Esophagus muscularis mucosa (tissue), 4 donors: ENCODE data around the gene PIM3. TPM values are rescaled to one million over a fixed set of nuclear protein-coding genes. Genes with fewer than 3 reads are reported as not detected.

Source experiments
- DNase-seq: peaks from one replicate; pipeline ENCODE4 v3.0.0-alpha.2; 2017; ENCODE audit errors: extremely low spot score
- H3K27ac ChIP-seq, 4 donors: fragments of 200-600 bp; sonication (generic); replicated peaks in 1 of 4; 1 replicate in 3 of 4; 2 replicates in 1 of 4; pipeline ENCODE4 v1.5.1; 2016 to 2019; ENCODE audit warnings: mild to moderate bottlenecking in 1 of 4
- H3K27me3 ChIP-seq, 4 donors: fragments of 200-600 bp; sonication (generic); one replicate each; pipeline versions ENCODE4 v1.5.1 to v1.6.0; 2016 to 2019
- H3K36me3 ChIP-seq, 4 donors: fragments of 200-600 bp; sonication (generic); one replicate each; pipeline ENCODE4 v1.5.1; 2016 to 2019
- H3K4me1 ChIP-seq, 4 donors: fragments of 200-600 bp; sonication (generic); one replicate each; pipeline ENCODE4 v1.5.1; 2016 to 2019
- H3K4me3 ChIP-seq, 4 donors: fragments of 200-600 bp; sonication (generic); 1 replicate in 2 of 4; 2 replicates in 2 of 4; pipeline ENCODE4 v1.5.1; 2016 to 2019; ENCODE audit warnings: mild to moderate bottlenecking in 4 of 4, moderate library complexity in 1 of 4
- H3K9me3 ChIP-seq, 4 donors: fragments of 200-600 bp; sonication (generic); 1 replicate in 3 of 4; 2 replicates in 1 of 4; pipeline ENCODE4 v1.5.1; 2016 to 2019
- EP300 ChIP-seq: sonication (generic); formaldehyde crosslinking; IDR thresholded peaks from one replicate; pipeline ENCODE4 v1.6.1; 2017; ENCODE audit warnings: antibody characterized with exemption
- POLR2A ChIP-seq: fragments of 450-650 bp; IDR thresholded peaks from one replicate; pipeline ENCODE4 v1.6.1; 2017; ENCODE audit warnings: antibody characterized with exemption, moderate library complexity, mild to moderate bottlenecking, low read depth
- POLR2AphosphoS5 ChIP-seq, 2 donors: sonication (generic); formaldehyde crosslinking; IDR thresholded peaks; one replicate each; pipeline ENCODE4 v1.6.1; 2017; ENCODE audit warnings: antibody characterized with exemption in 2 of 2
- WGBS: methylation state at CpG from one replicate; pipeline ENCODE4 v1.1.5; 2018; 5-methylcytosine and 5-hydroxymethylcytosine counted together
- intact Hi-C: fragments of 100-400 bp; cut with DNase I; formaldehyde crosslinking; loops from one replicate; pipeline ENCODE4 v1.15.1; 2023
- total RNA-seq, 4 donors: library from RNA; depleted of rRNA; stranded (reverse); fragments of >200 nt; gene quantifications; one replicate each; pipeline versions ENCODE4 v1.1.0 to v1.2.1, GENCODE V29; 2016
- TF ChIP-seq, protein P1 (sequence below), 3 experiments: fragments of 200-600 bp in 2 of 3; fragments of 450-650 bp in 1 of 3; sonication (generic) in 2 of 3; IDR thresholded peaks; one replicate each; pipeline ENCODE4 v1.5.1; 2017 to 2019; ENCODE audit warnings: antibody characterized with exemption in 3 of 3, mild to moderate bottlenecking in 2 of 3, moderate library complexity in 1 of 3

PIM3 gene
- total RNA-seq, 4 donors from 2014 or later, result 36.1 to 106 (median 56.5) TPM

DNA sequence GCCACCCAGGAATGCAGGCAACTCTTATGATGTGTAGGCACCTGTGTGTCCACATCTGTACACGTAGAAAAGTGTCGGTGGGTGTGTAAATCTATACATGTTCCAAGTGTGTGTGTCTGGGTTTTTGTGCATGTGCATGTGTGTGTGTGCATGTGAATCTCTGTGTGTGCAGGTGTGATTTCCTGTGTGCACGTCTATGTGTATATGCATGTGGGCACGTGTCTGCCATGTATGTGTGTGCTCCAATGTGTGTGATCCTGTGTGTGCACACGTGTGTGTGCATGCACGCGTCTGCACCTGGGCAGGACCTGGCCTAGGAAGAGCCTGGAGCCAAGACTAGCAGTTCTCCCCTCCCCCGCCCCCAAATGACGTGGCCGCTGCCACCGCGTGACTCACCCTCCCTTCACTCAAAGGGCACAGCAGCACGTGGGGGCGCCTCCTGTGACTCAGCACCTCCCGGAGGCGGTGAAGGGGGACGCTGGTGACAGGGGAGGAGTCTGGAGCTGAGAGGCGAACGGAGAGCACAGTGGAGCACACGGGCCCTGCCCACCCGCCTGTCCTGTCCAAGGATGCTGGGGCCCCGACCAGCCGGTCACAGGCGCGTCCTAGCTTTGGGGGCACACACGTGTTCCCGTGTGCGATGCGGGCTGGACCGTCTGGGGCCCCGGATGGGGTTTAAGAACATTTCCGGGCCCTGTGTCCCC, 10.1 kb downstream of the PIM3 start:
- H3K27ac ChIP-seq, result peak overlapping the region; percentile 88 to 98 (median 95)
- intact Hi-C loops, result loop anchor here (5.0 kb wide), 1 partner anchor 38 kb away; no protein-coding TSS in a partner anchor
- peaks cover 58 to 73% (median 61%) of the 10 kb centered on the region in 4 donors for H3K4me1 ChIP-seq
- TF ChIP-seq POLR2A (peak; percentile 88), EP300 (peak; percentile 29), POLR2AphosphoS5 (IDR thresholded peaks at IDR 0.05) (peak; percentile 95 to 97)
- TF ChIP-seq, protein P1, sequence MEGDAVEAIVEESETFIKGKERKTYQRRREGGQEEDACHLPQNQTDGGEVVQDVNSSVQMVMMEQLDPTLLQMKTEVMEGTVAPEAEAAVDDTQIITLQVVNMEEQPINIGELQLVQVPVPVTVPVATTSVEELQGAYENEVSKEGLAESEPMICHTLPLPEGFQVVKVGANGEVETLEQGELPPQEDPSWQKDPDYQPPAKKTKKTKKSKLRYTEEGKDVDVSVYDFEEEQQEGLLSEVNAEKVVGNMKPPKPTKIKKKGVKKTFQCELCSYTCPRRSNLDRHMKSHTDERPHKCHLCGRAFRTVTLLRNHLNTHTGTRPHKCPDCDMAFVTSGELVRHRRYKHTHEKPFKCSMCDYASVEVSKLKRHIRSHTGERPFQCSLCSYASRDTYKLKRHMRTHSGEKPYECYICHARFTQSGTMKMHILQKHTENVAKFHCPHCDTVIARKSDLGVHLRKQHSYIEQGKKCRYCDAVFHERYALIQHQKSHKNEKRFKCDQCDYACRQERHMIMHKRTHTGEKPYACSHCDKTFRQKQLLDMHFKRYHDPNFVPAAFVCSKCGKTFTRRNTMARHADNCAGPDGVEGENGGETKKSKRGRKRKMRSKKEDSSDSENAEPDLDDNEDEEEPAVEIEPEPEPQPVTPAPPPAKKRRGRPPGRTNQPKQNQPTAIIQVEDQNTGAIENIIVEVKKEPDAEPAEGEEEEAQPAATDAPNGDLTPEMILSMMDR (IDR thresholded peaks at IDR 0.05), result no peak
- WGBS, result 15% methylated on average over 12 of the region's 32 CpGs
- peak overlapping the region; percentile 61 to 69 (median 64) for H3K4me3 ChIP-seq
- DNase-seq, result peak; percentile 99
- H3K9me3 ChIP-seq, result no peaks in the 10 kb centered on the region
- H3K27me3 ChIP-seq, result no peaks in the 10 kb centered on the region
- H3K36me3 ChIP-seq, result no peaks in the 10 kb centered on the region

DNA sequence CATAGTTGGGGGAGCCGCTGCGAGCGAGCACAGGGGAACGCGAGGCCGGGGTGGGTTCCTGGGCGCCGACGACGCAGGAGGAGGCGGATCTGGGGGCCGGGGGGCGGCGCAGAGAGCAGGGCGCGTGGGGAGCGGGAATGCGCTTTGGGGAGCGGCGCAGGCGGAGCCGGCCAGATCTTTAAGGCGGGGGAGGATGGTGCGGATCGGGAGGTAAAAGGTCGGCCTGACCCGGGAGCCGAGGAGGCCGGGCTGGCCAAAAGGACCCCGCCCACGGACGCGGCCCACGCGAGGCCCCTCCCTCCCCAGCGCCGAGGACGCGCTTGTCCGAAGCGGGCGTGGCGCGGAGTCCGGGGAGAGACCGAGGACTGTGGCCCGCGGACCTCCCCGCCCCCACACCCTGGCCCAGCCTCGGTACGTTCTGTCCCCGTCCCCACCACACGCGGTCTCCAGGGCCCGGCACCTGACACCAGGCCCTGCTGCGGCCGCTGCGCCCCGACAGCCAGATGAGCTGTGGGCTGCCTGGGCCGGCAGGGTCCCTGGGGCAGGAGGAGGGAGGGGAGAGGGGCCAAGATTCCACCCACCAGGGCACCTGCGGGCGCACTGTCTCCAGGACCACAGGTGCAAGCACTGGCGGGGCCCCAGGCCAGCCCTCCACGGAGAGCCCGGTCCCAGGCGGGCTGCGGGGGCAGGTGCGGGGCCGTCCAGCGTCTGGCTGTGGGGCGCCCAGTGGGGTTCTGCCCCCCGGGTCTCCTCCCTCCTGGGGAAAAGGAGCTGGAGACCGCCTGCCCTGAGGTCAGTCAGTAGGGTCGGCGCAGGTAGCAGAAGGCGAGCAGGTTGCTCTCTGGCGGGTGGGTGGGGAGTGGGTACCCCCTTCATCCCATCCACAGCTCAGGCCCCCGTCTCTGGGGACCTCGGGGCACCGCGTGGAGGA, 10.9 kb downstream of the PIM3 start:
- TF ChIP-seq EP300, result peak; percentile 8
- TF ChIP-seq, protein P1 (IDR thresholded peaks at IDR 0.05), result no peak
- peak; percentile 31 for TF ChIP-seq POLR2A
- peak in 1 of 2 donors; percentile 73 for TF ChIP-seq POLR2AphosphoS5 (IDR thresholded peaks at IDR 0.05)
- peak overlapping the region; percentile 61 to 69 (median 64) for H3K4me3 ChIP-seq
- DNase-seq, result no peak
- WGBS, result 2% methylated on average over 27 of the region's 81 CpGs
- H3K36me3 ChIP-seq, result no peaks in the 10 kb centered on the region
- intact Hi-C loops, result loop anchor here (5.0 kb wide), 1 partner anchor 39 kb away; no protein-coding TSS in a partner anchor
- peaks cover 50 to 69% (median 59%) of the 10 kb centered on the region in 4 donors for H3K4me1 ChIP-seq
- H3K9me3 ChIP-seq, result no peaks in the 10 kb centered on the region
- H3K27ac ChIP-seq, result peak overlapping the region; percentile 88 to 98 (median 95)
- H3K27me3 ChIP-seq, result no peaks in the 10 kb centered on the region

- 37% methylated on average over 36 of the region's 45 CpGs for WGBS
- no peaks in the 10 kb centered on the region for H3K36me3 ChIP-seq
- intact Hi-C loops, result loop anchor here (5.0 kb wide), 1 partner anchor 40 kb away; no protein-coding TSS in a partner anchor
- no peak for DNase-seq
- peaks cover 41 to 60% (median 50%) of the 10 kb centered on the region in 4 donors for H3K4me1 ChIP-seq
- peak overlapping the region; percentile 61 to 69 (median 64) for H3K4me3 ChIP-seq
- TF ChIP-seq, protein P1 (IDR thresholded peaks at IDR 0.05), result no peak
- TF ChIP-seq POLR2A (no peak), EP300 (no peak)
- no peaks in the 10 kb centered on the region for H3K27me3 ChIP-seq
- H3K27ac ChIP-seq, result peak overlapping the region in 3 of 4 donors; percentile 88 to 98 (median 94)
- H3K9me3 ChIP-seq, result no peaks in the 10 kb centered on the region
These were observed 11.8 kb downstream of the PIM3 start for GRCh38 chr22:49972163-49973017.
